Hepatocyte (in vitro differentiated cells): ENCODE results near the gene SLBP.

Source experiments
- CTCF ChIP-seq: fragments of 200-600 bp; sonication (generic); IDR thresholded peaks from 2 replicates; pipeline ENCODE4 v1.5.1; 2016; ENCODE audit warnings: antibody characterized with exemption, mild to moderate bottlenecking; ENCODE audit not compliant: poor library complexity
- EZH2phosphoT487 ChIP-seq: fragments of 200-600 bp; sonication (generic); IDR thresholded peaks from one replicate; pipeline ENCODE4 v1.6.1; 2018; ENCODE audit warnings: antibody characterized with exemption, mild to moderate bottlenecking, low read depth, moderate library complexity; ENCODE audit not compliant: unreplicated experiment, severe bottlenecking

GRCh38 chr4:1736812-1737211, 24.7 kb upstream of the SLBP start:
- TF ChIP-seq CTCF (no peak), EZH2phosphoT487 (no peak)
